ENCODE measurements around the gene KLC3. TPM values are rescaled to one million over a fixed set of nuclear protein-coding genes. Genes with fewer than 3 reads are reported as not detected.

Gene KLC3
- total RNA-seq, 1 experiment from 2014 or later: 22.8 TPM

- no peak overlapping the region for H3K4me2 ChIP-seq (ENCODE audit: low read length)
- no peaks in the 10 kb centered on the region for H3K9me3 ChIP-seq (ENCODE audit: control insufficient read depth in 1 of 2, insufficient read depth in 1 of 2, low read depth in 1 of 2, low read length in 2 of 2)
- peaks cover 3 to 28% of the 10 kb centered on the region in 2 experiments; a peak in 3 of 4 replicates for H3K4me1 ChIP-seq (ENCODE audit: control insufficient read depth in 1 of 2, insufficient read depth in 2 of 2, low read length in 2 of 2)
- ChIA-PET POLR2A (no interaction called here), RAD21 (ENCODE audit: low non-redundant PET in 1 of 2, low total read pairs in 2 of 2, uncharacterized antibody in 2 of 2, unreplicated experiment in 2 of 2) (no interaction called here), CTCF (no interaction called here)
- H3K36me3 ChIP-seq (ENCODE audit: control insufficient read depth in 1 of 2, insufficient read depth in 2 of 2, low read length in 2 of 2): 0 out of 4 replicates have a peak, but pooled peaks cover 2 to 4% of the 10 kb centered on the region in 2 experiments
- no peak overlapping the region for H3K4me3 ChIP-seq (replicated peaks in 1 of 2; ENCODE audit: low read depth in 1 of 2, low read length in 2 of 2)
- no peak for TF ChIP-seq POLR2A (IDR thresholded peaks at IDR 0.05; ENCODE audit: borderline replicate concordance, extremely low read depth, insufficient read depth, insufficient read length)
- TF ChIP-seq ZFX (IDR thresholded peaks at IDR 0.05): no peak
- TF ChIP-seq CTCF (IDR thresholded peaks at IDR 0.05 in 2 of 3, conservative IDR thresholded peaks at IDR 0.05 in 1 of 3; ENCODE audit: borderline replicate concordance in 1 of 3, insufficient read depth in 1 of 3, low read depth in 2 of 3, low read length in 2 of 3): no peak
- no peak for TF ChIP-seq SRF (IDR thresholded peaks at IDR 0.05; ENCODE audit: low read depth)
- H3K9ac ChIP-seq (ENCODE audit: low read length): no peak overlapping the region
- no TSS peak for BruUV-seq (replicated peaks)
- H3K9me2 ChIP-seq (ENCODE audit: insufficient read depth): no peaks in the 10 kb centered on the region
- DNase-seq (ENCODE audit: low read depth, low spot score): no peak
- no peak overlapping the region for H2AFZ ChIP-seq (ENCODE audit: low read depth, low read length, poor library complexity, severe bottlenecking)
- no peak for ATAC-seq
- no peaks in the 10 kb centered on the region for H4K20me1 ChIP-seq (ENCODE audit: insufficient read depth)
- H3K27me3 ChIP-seq (ENCODE audit: insufficient read depth, low read length): no peaks in the 10 kb centered on the region
- intact Hi-C loops (cut with micrococcal nuclease): no loop called here
- H3K27ac ChIP-seq (ENCODE audit: low read depth, low read length): no peak overlapping the region
- H3K79me2 ChIP-seq (ENCODE audit: insufficient read depth, low read length): no peaks in the 10 kb centered on the region
These were observed 44.7 kb upstream of the KLC3 start for GRCh38 chr19:45295873-45296272.

- ChIA-PET POLR2A (no interaction called here), CTCF (no interaction called here), RAD21 (ENCODE audit: low non-redundant PET in 1 of 2, low total read pairs in 2 of 2, uncharacterized antibody in 2 of 2, unreplicated experiment in 2 of 2) (no interaction called here)
- H3K9me3 ChIP-seq (ENCODE audit: control insufficient read depth in 1 of 2, insufficient read depth in 1 of 2, low read depth in 1 of 2, low read length in 2 of 2): no peaks in the 10 kb centered on the region
- H3K4me3 ChIP-seq (replicated peaks in 1 of 2; ENCODE audit: low read depth in 1 of 2, low read length in 2 of 2): no peak overlapping the region
- intact Hi-C loops (cut with micrococcal nuclease): no loop called here
- H3K9me2 ChIP-seq (ENCODE audit: insufficient read depth): no peaks in the 10 kb centered on the region
- no TSS peak for BruUV-seq (replicated peaks)
- H3K27me3 ChIP-seq (ENCODE audit: insufficient read depth, low read length): no peaks in the 10 kb centered on the region
- ATAC-seq (no peak), DNase-seq (ENCODE audit: low read depth, low spot score) (no peak)
- no peaks in the 10 kb centered on the region for H4K20me1 ChIP-seq (ENCODE audit: insufficient read depth)
- H3K4me1 ChIP-seq (ENCODE audit: control insufficient read depth in 1 of 2, insufficient read depth in 2 of 2, low read length in 2 of 2): peaks cover 3 to 27% of the 10 kb centered on the region in 2 experiments; a peak in 3 of 4 replicates
- TF ChIP-seq SP1 (IDR thresholded peaks at IDR 0.05; ENCODE audit: low read depth): no peak
- no peak overlapping the region for H2AFZ ChIP-seq (ENCODE audit: low read depth, low read length, poor library complexity, severe bottlenecking)
- no peaks in the 10 kb centered on the region for H3K79me2 ChIP-seq (ENCODE audit: insufficient read depth, low read length)
- no peak overlapping the region for H3K27ac ChIP-seq (ENCODE audit: low read depth, low read length)
- H3K36me3 ChIP-seq (ENCODE audit: control insufficient read depth in 1 of 2, insufficient read depth in 2 of 2, low read length in 2 of 2): no peaks in the 10 kb centered on the region
- H3K4me2 ChIP-seq (ENCODE audit: low read length): no peak overlapping the region
- H3K9ac ChIP-seq (ENCODE audit: low read length): no peak overlapping the region
These were observed 44.2 kb upstream of the KLC3 start for GRCh38 chr19:45296355-45296754.

Data from HCT116 (cell line).